ENCODE measurements around the gene OXT.
"Not testable (repeated sequence)": the region's sequence is repeated elsewhere in the genome, so short reads cannot be mapped to it uniquely, and the experiment has no call there.

The OXT gene

GRCh38 chr20:3071610-3072529 lies at the start of gene OXT:
Gene OXT (plus strand): TSS chr20:3071620. CDS start chr20:3071656, 36 bp downstream.
- peak; percentile 30 for DNase-seq (ENCODE audit: low read depth, low spot score)

GRCh38 chr20:3021777-3022176 lies 49.6 kb upstream of the OXT start:
- no peak for DNase-seq (ENCODE audit: low read depth, low spot score)

GRCh38 chr20:3022559-3023490 lies 48.6 kb upstream of the OXT start:
- not testable (repeated sequence) for DNase-seq (ENCODE audit: low read depth, low spot score)

GRCh38 chr20:3027987-3028386 lies 43.4 kb upstream of the OXT start:
- DNase-seq (ENCODE audit: low read depth, low spot score): no peak

GRCh38 chr20:3031524-3032147 lies 39.8 kb upstream of the OXT start:
- DNase-seq (ENCODE audit: low read depth, low spot score): no peak

GRCh38 chr20:3032624-3033023 lies 38.8 kb upstream of the OXT start:
- DNase-seq (ENCODE audit: low read depth, low spot score): no peak

GRCh38 chr20:3037654-3038053 lies 33.8 kb upstream of the OXT start:
- no peak for DNase-seq (ENCODE audit: low read depth, low spot score)

- DNase-seq (ENCODE audit: low read depth, low spot score): no peak
Observed at GRCh38 chr20:3038454-3038853, 33.0 kb upstream of the OXT start.

GRCh38 chr20:3039426-3039825 lies 32.0 kb upstream of the OXT start:
- no peak for DNase-seq (ENCODE audit: low read depth, low spot score)

GRCh38 chr20:3040086-3040485 lies 31.3 kb upstream of the OXT start:
- no peak for DNase-seq (ENCODE audit: low read depth, low spot score)

- DNase-seq (ENCODE audit: low read depth, low spot score): peak; percentile 23
Observed at GRCh38 chr20:3041854-3042409, 29.5 kb upstream of the OXT start.

- no peak for DNase-seq (ENCODE audit: low read depth, low spot score)
Observed at GRCh38 chr20:3042625-3043024, 28.8 kb upstream of the OXT start.

GRCh38 chr20:3043322-3043721 lies 28.1 kb upstream of the OXT start, which contains the start of gene GNRH2:
Gene GNRH2 (plus strand): TSS chr20:3043622. CDS start chr20:3044415, 793 bp downstream.
- no peak for DNase-seq (ENCODE audit: low read depth, low spot score)

- DNase-seq (ENCODE audit: low read depth, low spot score): no peak
Observed at GRCh38 chr20:3044336-3044965, 27.0 kb upstream of the OXT start.

GRCh38 chr20:3045042-3045815 lies 26.2 kb upstream of the OXT start:
- no peak for DNase-seq (ENCODE audit: low read depth, low spot score)

- peak; percentile 95 for DNase-seq (ENCODE audit: low read depth, low spot score)
Observed at GRCh38 chr20:3045816-3046676, 25.4 kb upstream of the OXT start, which contains the start of gene MRPS26. Gene MRPS26 (plus strand): TSS chr20:3046052. CDS start chr20:3046069, 17 bp downstream.

- no peak for DNase-seq (ENCODE audit: low read depth, low spot score)
Observed at GRCh38 chr20:3046677-3047462, 24.6 kb upstream of the OXT start.

Measured in astrocyte of the hippocampus (primary cell).